ENCODE results near the gene ADH4. TPM values are rescaled to one million over a fixed set of nuclear protein-coding genes. Genes with fewer than 3 reads are reported as not detected.

The ADH4 gene
- total and polyA plus RNA-seq, 10 of the 15 experiments (the other 5 are each of a cell fraction or from before 2014, with no cell fraction given), result not detected

DNA sequence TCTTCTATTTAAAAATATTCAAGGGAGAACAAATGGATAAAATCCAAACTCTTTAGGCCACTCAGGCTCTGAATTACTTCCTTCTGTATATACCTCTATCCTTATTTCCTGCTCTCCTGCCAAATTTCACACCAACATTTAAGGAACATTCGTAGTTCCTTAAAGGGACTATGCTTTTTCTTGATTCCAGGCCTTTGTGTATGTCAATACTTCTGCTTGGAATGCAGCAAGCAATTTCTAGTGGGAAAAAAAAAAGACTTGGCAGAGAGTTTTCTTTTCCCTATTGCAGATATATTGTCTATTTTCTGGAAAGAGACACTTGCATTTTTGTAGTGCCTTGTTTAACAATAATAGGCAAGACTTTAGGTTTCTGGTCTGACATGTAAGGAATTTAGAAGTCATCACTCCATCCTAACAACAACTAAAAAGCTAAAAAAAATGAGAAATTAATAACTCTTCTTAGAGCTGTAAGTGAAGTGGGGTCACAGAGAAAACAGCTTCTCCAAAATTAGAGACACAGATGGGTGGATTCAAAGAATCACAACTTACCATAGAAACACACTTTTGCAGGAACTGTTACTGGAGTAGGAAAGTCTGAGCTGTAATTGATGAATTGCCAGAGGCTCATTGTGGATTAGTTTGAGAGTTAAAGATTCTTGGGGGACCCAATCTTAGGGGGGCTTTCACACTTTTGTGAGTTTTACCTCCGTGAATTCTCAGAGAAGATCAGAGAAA, 53.4 kb downstream of the ADH4 start (continued):
- TF ChIP-seq ZNF274 (IDR thresholded peaks at IDR 0.05; ENCODE audit: insufficient read depth, insufficient read length) (no peak), FOXM1 (IDR thresholded peaks at IDR 0.05; ENCODE audit: low read depth, low read length) (no peak), CBFB (IDR thresholded peaks at IDR 0.05; ENCODE audit: low read depth) (no peak), NBN (IDR thresholded peaks at IDR 0.05) (no peak), MLLT1 (IDR thresholded peaks at IDR 0.05) (no peak), E2F8 (IDR thresholded peaks at IDR 0.05; ENCODE audit: low read depth, partially characterized antibody) (no peak)
